ENCODE results near the gene FAM204A.

- TF ChIP-seq POLR2A (IDR thresholded peaks at IDR 0.05) (no peak), CTCF (IDR thresholded peaks at IDR 0.05) (no peak)
Measured at GRCh38 chr10:118309911-118310310, 32.2 kb downstream of the FAM204A start.

Measured in uterus (tissue), 2 donors.